ENCODE measurements around the gene KIAA1671. TPM values are rescaled to one million over a fixed set of nuclear protein-coding genes. Genes with fewer than 3 reads are reported as not detected.

The KIAA1671 gene
- total and polyA plus RNA-seq, 2 of the 13 experiments (the other 11 are each of a cell fraction or from before 2014, with no cell fraction given): 13.5 to 13.6 TPM

GRCh38 chr22:24951942-24952836, at the start of gene KIAA1671 (continued):
- TF ChIP-seq ZNF354B (CRISPR knock-in tag; IDR thresholded peaks at IDR 0.05) (0 out of 2 replicates have a peak, but pooled peaks have one; percentile 58), FOXP1 (IDR thresholded peaks at IDR 0.05) (no peak), FOXP1 (CRISPR knock-in tag; IDR thresholded peaks at IDR 0.05) (no peak), ZBTB7B (CRISPR knock-in tag; IDR thresholded peaks at IDR 0.05) (peak; percentile 86), SALL1 (CRISPR knock-in tag; IDR thresholded peaks at IDR 0.05) (no peak; the same call in 1 of the 2 replicates), ZNF337 (CRISPR knock-in tag; IDR thresholded peaks at IDR 0.05; ENCODE audit: borderline replicate concordance, low read depth) (no peak), HOXA3 (CRISPR knock-in tag; IDR thresholded peaks at IDR 0.05) (peak; percentile 74), ZNF770 (CRISPR knock-in tag; IDR thresholded peaks at IDR 0.05) (peak; percentile 52; the same call in 1 of the 2 replicates), ZNF816 (CRISPR knock-in tag; IDR thresholded peaks at IDR 0.05; ENCODE audit: borderline replicate concordance) (no peak), REPIN1 (CRISPR knock-in tag; IDR thresholded peaks at IDR 0.05; ENCODE audit: borderline replicate concordance, low read depth) (peak; percentile 19; the same call in 1 of the 2 replicates), ZNF281 (CRISPR knock-in tag; IDR thresholded peaks at IDR 0.05; ENCODE audit: borderline replicate concordance) (no peak), ZNF160 (CRISPR knock-in tag; IDR thresholded peaks at IDR 0.05) (no peak), RBM39 (IDR thresholded peaks at IDR 0.05; ENCODE audit: low read depth, low read length, poor library complexity, severe bottlenecking) (peak; percentile 30)
- TF ChIP-seq, protein P1, sequence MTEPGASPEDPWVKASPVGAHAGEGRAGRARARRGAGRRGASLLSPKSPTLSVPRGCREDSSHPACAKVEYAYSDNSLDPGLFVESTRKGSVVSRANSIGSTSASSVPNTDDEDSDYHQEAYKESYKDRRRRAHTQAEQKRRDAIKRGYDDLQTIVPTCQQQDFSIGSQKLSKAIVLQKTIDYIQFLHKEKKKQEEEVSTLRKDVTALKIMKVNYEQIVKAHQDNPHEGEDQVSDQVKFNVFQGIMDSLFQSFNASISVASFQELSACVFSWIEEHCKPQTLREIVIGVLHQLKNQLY (CRISPR knock-in tag; IDR thresholded peaks at IDR 0.05): no peak
- TF ChIP-seq, protein P2, sequence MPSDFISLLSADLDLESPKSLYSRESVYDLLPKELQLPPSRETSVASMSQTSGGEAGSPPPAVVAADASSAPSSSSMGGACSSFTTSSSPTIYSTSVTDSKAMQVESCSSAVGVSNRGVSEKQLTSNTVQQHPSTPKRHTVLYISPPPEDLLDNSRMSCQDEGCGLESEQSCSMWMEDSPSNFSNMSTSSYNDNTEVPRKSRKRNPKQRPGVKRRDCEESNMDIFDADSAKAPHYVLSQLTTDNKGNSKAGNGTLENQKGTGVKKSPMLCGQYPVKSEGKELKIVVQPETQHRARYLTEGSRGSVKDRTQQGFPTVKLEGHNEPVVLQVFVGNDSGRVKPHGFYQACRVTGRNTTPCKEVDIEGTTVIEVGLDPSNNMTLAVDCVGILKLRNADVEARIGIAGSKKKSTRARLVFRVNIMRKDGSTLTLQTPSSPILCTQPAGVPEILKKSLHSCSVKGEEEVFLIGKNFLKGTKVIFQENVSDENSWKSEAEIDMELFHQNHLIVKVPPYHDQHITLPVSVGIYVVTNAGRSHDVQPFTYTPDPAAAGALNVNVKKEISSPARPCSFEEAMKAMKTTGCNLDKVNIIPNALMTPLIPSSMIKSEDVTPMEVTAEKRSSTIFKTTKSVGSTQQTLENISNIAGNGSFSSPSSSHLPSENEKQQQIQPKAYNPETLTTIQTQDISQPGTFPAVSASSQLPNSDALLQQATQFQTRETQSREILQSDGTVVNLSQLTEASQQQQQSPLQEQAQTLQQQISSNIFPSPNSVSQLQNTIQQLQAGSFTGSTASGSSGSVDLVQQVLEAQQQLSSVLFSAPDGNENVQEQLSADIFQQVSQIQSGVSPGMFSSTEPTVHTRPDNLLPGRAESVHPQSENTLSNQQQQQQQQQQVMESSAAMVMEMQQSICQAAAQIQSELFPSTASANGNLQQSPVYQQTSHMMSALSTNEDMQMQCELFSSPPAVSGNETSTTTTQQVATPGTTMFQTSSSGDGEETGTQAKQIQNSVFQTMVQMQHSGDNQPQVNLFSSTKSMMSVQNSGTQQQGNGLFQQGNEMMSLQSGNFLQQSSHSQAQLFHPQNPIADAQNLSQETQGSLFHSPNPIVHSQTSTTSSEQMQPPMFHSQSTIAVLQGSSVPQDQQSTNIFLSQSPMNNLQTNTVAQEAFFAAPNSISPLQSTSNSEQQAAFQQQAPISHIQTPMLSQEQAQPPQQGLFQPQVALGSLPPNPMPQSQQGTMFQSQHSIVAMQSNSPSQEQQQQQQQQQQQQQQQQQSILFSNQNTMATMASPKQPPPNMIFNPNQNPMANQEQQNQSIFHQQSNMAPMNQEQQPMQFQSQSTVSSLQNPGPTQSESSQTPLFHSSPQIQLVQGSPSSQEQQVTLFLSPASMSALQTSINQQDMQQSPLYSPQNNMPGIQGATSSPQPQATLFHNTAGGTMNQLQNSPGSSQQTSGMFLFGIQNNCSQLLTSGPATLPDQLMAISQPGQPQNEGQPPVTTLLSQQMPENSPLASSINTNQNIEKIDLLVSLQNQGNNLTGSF (CRISPR knock-in tag; IDR thresholded peaks at IDR 0.05): peak; percentile 40; the same call in 1 of the 2 replicates
- TF ChIP-seq, protein P3, sequence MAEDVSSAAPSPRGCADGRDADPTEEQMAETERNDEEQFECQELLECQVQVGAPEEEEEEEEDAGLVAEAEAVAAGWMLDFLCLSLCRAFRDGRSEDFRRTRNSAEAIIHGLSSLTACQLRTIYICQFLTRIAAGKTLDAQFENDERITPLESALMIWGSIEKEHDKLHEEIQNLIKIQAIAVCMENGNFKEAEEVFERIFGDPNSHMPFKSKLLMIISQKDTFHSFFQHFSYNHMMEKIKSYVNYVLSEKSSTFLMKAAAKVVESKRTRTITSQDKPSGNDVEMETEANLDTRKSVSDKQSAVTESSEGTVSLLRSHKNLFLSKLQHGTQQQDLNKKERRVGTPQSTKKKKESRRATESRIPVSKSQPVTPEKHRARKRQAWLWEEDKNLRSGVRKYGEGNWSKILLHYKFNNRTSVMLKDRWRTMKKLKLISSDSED (CRISPR knock-in tag; IDR thresholded peaks at IDR 0.05): no peak
